ENCODE results near the gene ZNHIT1.

ZNHIT1 gene

DNA sequence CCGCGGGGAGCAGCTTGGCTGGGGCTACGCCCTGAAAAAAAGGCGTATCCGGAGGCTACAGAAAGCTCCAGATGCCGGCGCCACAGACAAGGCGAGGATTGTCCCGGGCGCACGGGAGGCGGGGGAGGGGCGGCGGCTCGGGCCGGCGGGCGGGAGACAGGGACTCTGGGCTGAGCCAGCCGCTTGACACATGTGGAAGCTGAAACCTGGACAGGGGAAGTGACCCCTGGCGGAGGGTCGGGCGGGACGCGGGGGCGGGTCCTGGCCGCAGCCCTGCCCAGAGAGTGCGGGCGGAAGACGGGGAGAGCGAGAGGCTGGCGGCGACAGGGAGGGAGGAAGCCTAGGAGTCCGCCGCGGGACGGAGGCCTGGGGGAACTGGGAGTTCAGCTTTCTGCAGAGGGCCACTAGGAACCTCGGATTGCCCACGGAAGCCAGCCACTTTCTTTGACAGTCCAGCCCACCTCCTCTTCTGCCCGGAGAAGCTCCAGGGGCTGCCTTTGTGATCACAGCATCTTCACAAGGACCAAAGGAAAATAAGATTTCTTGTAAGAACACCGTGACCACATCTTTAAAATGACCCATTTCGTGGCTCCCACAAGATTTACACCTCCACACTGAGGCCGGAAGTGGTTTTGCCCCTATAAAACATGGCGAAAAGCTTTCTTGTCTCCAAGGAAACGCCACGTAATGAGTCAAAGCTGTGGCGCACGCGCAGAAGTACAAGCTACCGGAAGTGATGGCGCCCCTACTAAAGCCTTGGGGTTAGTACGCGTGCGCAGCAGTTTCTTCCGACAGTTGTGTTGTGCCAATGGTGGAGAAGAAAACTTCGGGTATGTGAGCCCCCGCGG, at the start of gene ZNHIT1, which contains the start of gene PLOD3:
Gene ZNHIT1 (plus strand): TSS at position 778 of the 848 bp plus-strand sequence. CDS start 31 bp downstream, at position 809.
Gene PLOD3 (minus strand): TSS at position 194 of the 848 bp plus-strand sequence. CDS start 307 bp downstream, outside the sequence.
- in situ Hi-C loops (cut with MboI; ENCODE audit: low sequenced_read_pairs), result no loop called here

DNA sequence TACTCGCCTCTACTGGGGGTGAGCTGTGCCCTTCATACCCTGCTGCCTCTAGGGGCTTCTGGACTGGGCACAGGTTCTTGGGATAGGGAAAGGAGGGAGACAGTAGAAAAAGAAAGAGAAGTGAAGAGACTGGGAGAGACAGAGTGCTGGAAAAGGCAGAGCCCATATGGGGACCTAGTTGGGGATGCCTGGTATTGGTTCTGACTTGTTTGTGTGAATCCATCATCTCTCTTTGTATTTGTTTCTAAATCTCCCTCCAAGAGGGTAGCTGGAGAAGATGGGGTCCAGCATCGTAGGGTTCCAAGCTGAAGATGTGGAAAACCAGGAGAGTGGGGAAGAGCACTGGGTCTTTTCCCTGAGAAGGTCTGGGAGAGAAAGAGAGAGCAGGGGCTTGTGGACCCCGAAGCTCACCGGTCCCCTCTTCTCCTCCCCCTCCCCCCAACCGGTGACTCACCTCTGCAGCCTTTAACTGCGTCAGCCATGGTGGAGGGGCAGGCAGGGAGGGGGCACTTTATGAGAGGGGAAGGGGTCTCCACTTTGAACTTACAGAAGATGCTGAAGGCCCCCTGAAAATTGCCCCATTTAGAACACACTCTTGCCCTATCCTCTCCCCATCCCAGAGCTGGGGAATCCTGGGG, 49.4 kb upstream of the ZNHIT1 start:
- in situ Hi-C loops (cut with MboI; ENCODE audit: low sequenced_read_pairs), result no loop called here

DNA sequence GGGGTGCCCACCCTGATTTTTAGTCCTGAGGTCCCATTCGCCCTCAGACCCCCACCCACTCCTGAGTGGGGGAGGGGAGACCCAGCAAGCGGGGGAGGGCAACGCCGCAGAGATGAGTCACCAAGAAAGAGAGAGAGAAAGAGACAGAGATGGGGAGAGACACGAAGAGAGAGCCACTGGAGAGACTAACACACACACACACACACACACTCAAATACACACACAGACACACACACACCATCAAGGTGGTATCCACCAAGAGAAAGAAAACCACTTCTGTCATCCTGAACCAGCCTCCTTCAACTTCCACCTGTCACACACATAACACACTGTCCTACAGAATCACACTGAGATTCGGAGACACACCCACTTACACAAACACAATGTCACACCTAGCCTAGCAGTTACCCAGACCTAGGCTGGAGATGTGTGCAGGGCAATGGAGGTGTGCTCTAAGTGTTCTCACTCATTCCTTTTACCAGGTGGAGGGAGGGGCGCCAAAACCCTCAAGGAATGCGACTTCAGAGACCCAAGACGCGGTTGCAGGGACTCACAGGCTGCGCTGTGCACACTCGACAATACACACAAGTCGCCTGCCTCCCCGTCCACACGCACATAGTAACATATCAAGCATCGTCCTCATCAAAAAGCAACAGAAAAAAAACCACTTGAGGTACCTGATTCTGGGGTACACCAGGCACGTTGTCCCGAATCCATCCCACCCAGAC, 48.7 kb upstream of the ZNHIT1 start:
- in situ Hi-C loops (cut with MboI; ENCODE audit: low sequenced_read_pairs), result no loop called here

DNA sequence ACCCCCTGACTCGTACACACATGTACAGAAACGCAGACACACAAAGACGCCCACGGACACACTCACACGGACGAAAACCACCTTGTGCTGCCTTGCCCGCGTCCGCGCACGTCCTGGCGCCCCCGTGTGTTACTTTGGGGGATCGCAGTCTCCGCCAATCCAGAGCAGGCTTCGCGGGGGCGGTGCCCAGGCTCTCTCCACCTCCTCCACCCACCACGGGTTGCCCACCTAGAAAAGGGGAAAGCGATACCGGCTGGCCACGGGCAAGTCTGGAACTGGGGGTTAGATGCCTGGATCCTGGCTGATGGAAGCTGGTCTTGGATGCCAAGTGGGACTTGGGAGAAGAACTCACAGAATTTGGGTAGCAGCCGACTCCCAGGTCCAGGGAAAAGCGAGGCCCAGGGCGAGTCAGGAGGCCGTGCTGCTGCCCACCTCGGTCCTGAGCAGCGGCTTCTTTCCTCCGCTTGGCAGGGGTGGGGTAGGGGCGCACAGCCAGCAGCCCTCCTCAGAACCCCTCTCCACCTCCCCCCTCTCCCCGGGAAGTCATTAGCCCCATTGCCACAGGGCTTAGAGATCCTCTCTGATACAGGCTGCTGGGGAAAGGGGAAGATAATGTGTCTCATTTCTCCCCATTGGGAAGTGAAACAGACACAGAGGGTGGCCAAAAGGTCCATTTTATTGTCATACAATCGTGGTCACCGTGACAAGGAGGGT, 48.0 kb upstream of the ZNHIT1 start:
- in situ Hi-C loops (cut with MboI; ENCODE audit: low sequenced_read_pairs), result no loop called here

DNA sequence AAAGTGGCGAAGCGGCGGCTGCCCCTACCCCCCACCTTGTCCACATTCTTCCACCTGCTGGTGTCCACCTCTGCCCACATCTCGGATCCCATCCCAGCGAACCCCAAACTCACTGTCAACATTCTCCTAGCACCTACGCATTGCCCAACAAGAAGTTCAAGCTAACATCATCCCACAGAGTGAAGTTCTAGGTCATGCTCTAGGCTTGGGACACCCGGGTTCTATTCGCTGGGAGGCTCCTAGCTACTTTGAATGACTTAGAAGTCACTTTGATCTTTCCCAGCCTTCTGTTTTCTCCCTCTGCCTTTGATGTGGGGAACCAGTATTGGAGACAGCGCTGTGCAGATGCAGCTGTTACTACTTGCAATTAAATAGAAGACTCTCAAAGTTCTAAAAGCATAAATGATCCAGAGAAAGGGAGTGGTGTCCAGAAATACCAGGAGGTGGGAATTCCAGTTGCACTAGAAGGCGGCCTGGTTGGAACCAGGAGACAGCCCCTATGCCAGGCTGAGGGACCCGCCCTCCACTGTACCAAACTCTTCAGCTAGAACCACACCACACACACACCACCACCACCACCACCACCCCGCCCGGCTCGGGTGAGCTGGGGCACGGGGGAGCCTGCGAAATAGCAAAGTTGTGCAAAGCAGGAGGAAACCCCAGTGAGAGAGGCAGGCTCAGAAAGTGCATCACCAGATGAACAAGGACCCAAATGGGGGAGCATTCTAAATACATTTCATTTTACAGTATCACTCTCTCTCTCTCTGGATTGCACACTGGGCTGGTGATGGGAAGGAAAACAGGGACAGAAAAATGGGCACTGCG, 47.1 kb upstream of the ZNHIT1 start:
- in situ Hi-C loops (cut with MboI; ENCODE audit: low sequenced_read_pairs), result no loop called here

DNA sequence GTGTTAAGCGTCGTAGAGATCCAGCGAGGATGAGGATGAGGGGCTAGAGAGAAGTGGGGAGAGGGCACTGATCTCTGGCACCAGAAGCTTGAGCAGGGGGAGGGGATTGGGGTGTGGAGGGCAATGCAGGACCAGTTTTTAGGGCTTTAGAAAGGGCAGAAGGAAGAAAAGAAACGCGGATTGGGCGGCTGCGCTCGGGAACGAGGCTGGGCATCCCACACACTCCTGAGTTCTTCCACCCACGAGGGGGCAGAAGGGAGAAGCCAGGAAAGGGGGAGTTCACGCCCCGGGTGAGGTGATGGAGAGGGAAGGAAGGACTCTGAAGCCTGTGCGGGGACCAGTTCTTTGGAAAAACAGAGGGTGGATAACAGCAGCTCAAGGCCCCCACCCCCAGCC, 46.5 kb upstream of the ZNHIT1 start:
- in situ Hi-C loops (cut with MboI; ENCODE audit: low sequenced_read_pairs), result no loop called here

DNA sequence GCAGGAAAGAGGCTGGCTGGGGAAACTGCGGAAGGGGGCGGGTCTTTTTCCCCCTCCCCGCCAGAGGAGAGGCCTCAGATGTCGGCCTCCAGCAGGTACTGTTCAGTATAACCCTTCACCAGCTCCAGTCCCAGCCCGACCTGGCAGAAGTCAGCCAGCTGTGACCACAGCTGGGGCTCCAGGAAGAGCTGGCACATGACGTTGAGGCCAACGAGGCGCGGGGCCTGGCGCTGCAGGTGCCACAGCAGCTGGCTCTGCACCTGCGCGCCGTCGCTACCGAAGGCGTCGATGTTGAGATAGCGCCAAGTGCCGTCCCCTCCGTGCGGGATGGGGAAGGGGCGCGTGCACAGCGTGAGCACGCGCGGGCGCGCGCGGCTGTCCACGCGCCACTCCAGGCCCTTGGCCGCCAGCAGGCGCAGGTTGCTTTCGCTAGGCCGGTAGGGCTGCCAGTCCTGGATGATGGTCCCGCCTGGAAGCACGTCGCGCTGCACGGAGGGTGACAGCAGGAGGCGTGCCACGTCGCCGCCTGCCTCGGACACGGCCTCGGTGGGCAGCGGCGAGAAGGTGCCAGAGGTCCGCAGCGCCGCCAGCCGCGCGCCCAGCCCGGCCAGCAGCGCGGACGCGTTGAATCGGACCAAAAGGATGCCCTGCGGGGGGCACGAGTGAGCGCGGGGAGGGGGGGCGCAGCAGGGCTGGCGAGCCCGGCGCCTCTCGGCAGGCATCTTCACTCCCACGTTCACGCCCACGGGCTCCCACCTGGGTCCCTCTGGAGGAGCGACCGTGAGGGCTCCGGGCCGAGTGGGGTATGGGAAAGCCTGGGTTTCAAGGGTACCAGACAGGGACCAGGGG, 45.7 kb upstream of the ZNHIT1 start:
- in situ Hi-C loops (cut with MboI; ENCODE audit: low sequenced_read_pairs), result no loop called here

DNA sequence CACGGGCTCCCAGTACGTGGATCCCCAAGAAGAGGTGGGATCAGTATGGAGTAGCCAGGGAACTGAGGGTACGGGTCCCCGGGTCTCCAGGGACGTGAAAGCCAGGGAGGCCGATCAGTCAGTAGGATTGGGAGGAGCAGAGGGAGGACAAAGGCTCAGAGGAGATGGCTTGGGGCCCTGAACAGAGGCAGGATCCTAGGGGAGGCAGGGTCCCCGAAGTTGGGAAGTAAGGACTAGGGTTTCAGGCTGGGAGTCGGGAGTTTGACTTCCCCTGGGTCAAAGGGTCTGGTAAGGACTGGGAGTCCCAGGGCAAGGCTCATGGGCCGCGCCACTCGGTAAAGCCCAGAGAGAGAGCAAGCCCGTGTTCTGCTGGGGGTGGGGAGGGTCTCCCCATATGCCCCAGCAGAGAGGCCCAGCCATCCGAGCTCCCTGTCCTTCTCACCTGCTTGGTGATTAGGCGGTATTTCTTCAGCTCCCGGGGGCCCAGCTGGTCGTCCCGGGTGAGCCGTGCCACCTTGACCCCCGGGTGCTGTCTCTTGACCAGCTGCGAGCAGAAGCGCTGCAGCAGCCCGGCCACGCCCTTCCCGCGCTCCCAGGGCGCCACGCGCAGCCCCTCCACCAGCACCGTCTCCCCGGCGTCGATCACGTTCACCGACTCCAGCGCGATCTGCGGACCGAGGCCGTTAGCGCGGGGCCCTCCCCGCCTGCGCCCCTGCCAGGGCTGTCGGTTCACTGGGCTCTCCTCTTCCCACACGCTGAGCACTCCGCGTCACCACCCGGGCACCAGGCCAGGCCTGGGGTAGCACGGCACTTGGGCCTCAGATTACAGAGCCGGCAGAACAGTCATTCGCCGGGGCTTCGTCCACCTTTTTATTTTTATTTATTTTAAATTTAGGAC, 44.9 kb upstream of the ZNHIT1 start:
- in situ Hi-C loops (cut with MboI; ENCODE audit: low sequenced_read_pairs), result no loop called here

DNA sequence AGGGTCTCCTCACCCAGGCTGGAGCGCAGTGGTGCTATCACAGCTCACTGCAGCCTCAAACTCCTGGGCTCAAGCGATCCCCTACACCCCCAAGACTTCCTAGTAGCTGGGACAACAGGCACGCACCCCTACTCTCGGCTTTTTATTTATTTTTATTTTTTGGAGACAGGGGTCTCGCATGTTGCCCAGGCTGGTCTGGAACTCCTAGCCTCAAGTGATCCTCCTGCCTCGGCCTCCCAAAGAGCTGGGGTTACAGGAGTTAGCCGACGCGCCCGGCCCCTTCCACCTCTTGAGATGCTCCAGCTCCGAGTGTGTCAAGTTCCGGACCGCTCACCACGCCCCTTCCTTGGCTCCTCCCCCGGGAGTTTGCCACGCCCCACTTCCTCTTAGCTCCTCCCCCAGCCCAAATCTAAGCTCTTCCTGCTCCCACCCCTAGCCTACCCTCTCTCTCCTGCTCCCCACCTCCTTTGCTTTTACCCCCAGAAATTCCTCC, 44.2 kb upstream of the ZNHIT1 start:
- in situ Hi-C loops (cut with MboI; ENCODE audit: low sequenced_read_pairs), result no loop called here

DNA sequence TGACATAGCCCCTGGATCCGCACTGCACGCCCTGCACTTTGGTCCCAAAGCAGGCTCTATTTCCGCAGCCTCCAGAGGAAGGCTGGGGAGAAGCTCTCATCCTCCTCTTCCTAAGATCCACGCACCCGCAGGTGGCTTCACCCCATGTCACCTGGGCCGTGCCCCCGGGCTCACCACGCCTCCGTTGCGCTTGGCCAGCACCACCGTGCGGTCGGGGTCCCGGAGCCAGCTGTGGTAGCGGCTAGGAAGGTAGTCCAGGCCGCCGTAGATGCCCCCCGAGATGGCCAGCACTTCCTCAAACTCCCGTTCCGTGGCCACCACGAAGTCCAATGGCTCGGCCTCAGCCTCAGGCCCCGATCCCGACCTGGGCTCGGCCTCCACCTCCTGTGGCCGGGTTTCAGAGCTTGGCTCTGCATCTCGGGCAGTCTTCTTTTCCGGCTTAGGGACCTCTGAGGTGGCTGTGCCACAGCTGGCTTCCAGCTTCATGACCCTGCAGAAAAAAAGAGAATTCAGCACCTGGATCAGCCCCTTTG, 43.6 kb upstream of the ZNHIT1 start:
- in situ Hi-C loops (cut with MboI; ENCODE audit: low sequenced_read_pairs), result no loop called here

DNA sequence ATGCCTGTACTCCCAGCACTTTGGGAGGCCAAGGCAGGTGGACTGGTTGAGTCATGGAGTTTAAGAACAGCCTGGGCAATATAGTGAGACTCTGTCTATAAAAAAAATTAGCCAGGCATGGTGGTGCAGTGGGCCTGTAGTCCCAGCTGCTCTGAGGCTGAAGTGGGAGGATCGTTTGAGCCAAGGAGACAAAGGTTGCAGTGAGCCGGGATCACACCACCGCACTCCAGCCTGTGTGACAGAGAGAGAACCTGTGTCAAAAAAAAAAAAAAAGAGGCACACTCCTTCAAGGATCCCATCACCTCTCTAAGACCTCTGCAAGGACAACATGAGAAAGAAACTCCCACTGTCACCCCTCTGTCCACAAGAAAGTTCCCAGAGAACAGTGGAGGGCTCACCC, 42.3 kb upstream of the ZNHIT1 start:
- in situ Hi-C loops (cut with MboI; ENCODE audit: low sequenced_read_pairs), result no loop called here

DNA sequence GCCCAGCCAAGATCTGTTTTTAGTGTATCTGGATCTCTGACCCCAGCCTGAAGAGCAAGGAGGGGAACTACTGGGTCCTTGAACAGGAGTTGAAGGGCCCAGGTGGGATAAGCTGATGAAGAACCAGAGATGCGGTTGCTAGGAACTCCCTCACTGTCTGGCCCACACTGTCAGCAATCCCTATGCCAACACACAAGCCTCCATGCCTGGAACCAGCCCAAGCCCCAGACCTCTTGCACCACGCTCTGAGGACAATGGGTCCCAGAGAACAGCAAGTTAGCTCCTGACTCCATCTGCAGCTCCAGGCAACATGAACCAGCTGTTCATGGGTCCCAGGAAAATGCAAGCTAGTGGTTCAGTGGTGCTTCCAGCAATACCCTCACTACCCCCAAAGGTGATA, 40.3 kb upstream of the ZNHIT1 start:
- in situ Hi-C loops (cut with MboI; ENCODE audit: low sequenced_read_pairs), result no loop called here

DNA sequence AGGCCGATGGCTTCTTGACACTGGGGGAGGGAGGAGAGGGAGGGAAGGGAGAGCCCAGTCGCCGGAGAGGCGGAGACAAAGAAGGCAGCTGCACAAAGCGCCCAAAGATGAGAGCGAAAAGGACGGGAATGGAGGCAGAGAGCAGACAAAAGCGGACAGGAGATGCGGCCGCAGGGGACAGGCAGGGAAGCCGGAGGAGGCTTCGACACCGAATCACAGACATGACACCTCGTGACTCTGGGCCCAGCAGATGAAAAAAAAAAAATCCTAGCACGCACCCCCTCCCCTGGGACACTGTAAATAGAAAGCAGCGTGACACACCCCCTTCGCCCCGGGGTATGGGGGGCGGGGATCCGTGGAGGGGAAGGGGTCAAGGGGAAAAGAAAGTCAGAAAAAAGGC, 38.8 kb upstream of the ZNHIT1 start:
- in situ Hi-C loops (cut with MboI; ENCODE audit: low sequenced_read_pairs), result no loop called here

DNA sequence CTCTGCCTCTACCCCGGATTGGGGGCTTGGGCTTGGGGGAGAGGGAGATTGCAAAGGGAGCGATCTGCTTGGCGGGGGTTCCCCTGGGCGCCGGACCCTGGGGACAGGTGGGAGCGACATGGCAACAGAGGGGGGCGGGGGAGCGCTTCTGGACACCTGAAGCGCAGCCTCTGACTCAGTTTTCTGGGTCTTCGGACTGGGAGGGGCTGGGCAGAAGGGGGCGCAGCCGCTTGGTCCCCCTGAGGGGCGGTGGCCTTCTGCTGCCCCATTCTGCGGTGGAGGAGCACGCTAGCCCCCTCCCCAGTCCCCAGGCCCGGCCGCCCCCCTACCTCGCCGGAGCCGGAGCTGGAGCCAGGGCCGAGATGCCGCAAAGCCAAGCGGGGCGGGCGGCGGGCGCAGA, 38.3 kb upstream of the ZNHIT1 start:
- in situ Hi-C loops (cut with MboI; ENCODE audit: low sequenced_read_pairs), result no loop called here

DNA sequence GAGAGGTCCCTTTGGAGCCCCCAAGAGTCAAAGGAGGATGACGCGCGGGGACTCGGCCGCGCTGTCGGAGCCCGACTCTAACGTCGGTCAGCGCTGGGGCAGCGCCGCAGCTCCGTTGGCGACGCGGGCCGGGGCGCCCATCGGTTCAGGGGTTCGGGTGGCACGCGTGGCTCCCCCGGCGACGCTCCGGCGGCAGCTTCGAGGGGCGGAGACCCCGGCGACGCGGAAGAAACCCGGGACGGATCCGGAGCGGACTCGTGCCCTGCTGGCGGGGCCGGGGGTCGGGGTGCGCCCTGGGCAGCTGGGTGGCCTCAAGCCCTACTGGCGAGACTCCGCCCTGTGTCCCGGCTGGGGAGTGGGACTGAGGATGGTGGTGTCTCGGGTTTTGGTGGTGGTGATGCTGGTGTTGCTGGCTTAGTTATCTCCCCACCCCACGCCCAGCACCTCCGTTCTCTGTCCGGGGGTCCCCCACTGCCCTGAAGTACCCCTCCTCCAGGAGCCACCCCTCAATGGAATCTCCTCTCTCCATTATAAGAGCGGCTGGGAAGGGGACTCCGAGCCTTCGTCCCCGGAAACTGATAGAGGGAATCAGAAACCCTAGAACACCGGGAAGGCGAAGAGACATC, 37.7 kb upstream of the ZNHIT1 start, which contains the start of gene NAT16:
Gene NAT16 (minus strand): TSS at position 164 of the 626 bp plus-strand sequence. CDS start 5,486 bp downstream, outside the sequence.
- in situ Hi-C loops (cut with MboI; ENCODE audit: low sequenced_read_pairs), result no loop called here

DNA sequence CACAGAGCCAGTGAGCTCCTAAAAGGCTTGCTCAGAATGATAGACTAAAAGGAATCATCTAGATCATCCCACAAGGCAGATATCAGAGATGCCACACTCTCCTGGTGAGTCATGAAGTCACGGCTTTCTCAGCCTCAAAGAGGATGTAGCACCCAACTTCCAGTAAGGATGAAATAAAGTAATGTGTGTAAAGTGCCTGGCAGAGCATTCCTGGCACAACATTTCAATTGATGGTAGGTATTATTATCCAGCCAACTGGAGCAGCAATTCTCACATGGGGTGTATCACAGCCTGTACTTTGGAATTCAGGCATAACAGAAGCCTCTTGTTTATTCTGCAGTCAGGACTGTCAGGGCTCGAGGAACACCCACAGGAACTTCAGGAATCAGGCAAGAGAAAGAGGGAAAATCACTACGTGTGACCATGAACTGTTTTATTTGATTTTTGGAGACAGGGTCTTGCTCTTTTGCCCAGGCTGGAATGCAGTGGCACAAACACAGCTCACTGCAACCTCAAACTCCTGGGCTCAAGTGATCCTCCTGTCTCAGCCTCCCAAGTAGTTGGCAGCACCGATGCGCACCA, 32.6 kb upstream of the ZNHIT1 start:
- in situ Hi-C loops (cut with MboI; ENCODE audit: low sequenced_read_pairs), result no loop called here

DNA sequence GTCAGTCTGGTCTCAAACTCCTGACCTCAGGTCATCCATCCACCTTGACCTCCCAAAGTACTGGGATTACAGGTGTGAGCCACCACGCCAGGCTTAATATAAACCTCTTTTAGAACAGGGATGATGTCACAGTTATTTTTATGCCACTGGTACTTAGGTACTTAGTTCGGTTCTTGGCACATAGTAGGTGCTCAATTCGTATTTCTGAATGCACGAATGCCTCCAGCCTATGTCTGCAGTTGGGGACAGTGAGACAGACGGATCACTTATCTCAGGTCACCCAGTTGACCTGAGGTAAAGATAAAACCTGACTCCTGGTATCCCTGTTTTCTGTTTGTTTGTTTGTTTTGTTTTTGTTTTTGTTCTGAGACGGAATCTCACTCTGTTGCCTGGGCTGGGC, 31.8 kb upstream of the ZNHIT1 start:
- in situ Hi-C loops (cut with MboI; ENCODE audit: low sequenced_read_pairs), result no loop called here

All from HL-60/S4 (cell line).